HG03060 (cell line): ENCODE measurements around the gene GPD1L.

ENCODE experiments used
- ATAC-seq: cut with Tn5 transposase; IDR thresholded peaks from one replicate; pipeline ENCODE4 v1.9.1; 2021; ENCODE audit warnings: low read depth, moderate number of reproducible peaks; ENCODE audit not compliant: unreplicated experiment

The GPD1L gene

GRCh38 chr3:32132706-32133105 lies 26.3 kb downstream of the GPD1L start:
- no peak for ATAC-seq

- no peak for ATAC-seq
Measured at GRCh38 chr3:32136703-32137102, 30.3 kb downstream of the GPD1L start.

- no peak for ATAC-seq
Measured at GRCh38 chr3:32137870-32138269, 31.4 kb downstream of the GPD1L start.

GRCh38 chr3:32138545-32139104 lies 32.2 kb downstream of the GPD1L start:
- ATAC-seq = no peak

GRCh38 chr3:32140943-32141342 lies 34.5 kb downstream of the GPD1L start:
- no peak for ATAC-seq

GRCh38 chr3:32143849-32144757 lies 37.7 kb downstream of the GPD1L start:
- no peak for ATAC-seq

- no peak for ATAC-seq
Measured at GRCh38 chr3:32146746-32147211, 40.4 kb downstream of the GPD1L start.

- ATAC-seq = no peak
Measured at GRCh38 chr3:32147509-32147908, 41.1 kb downstream of the GPD1L start.

GRCh38 chr3:32147933-32148332 lies 41.5 kb downstream of the GPD1L start:
- ATAC-seq = no peak

GRCh38 chr3:32148351-32148750 lies 41.9 kb downstream of the GPD1L start:
- ATAC-seq = no peak

- no peak for ATAC-seq
Measured at GRCh38 chr3:32153414-32154204, 47.2 kb downstream of the GPD1L start.

- ATAC-seq = no peak
Measured at GRCh38 chr3:32154205-32154579, 47.8 kb downstream of the GPD1L start.

GRCh38 chr3:32155117-32155516 lies 48.7 kb downstream of the GPD1L start:
- no peak for ATAC-seq

GRCh38 chr3:32157600-32158264 lies 51.3 kb downstream of the GPD1L start:
- ATAC-seq = no peak

- ATAC-seq = no peak
Measured at GRCh38 chr3:32160706-32161214, 54.3 kb downstream of the GPD1L start.

GRCh38 chr3:32165442-32165841 lies 59.0 kb downstream of the GPD1L start:
- ATAC-seq = no peak

GRCh38 chr3:32166654-32167053 lies 60.2 kb downstream of the GPD1L start:
- ATAC-seq = no peak

GRCh38 chr3:32172420-32172819 lies 66.0 kb downstream of the GPD1L start:
- no peak for ATAC-seq

GRCh38 chr3:32175607-32176197 lies 69.3 kb downstream of the GPD1L start:
- ATAC-seq = no peak
